Adrenal gland (tissue), 12 donors: ENCODE data around the gene C4B. TPM values are rescaled to one million over a fixed set of nuclear protein-coding genes. Genes with fewer than 3 reads are reported as not detected.
"Not testable (repeated sequence)": the region's sequence is repeated elsewhere in the genome, so short reads cannot be mapped to it uniquely, and the experiment has no call there.

Source experiments
- DNase-seq, 7 donors: peaks; one replicate each; pipeline ENCODE4 v3.0.0-alpha.2; 2019 to 2020
- H3K27ac ChIP-seq, 5 donors: fragments of 200-600 bp; sonication (generic) in 4 of 5; 1 replicate in 3 of 5; 2 replicates in 2 of 5; pipeline versions ENCODE4 v1.5.1 to v1.8.0; 2016 to 2020; ENCODE audit warnings: mild to moderate bottlenecking in 1 of 5
- H3K27me3 ChIP-seq: fragments of 200-600 bp; 2 replicates; pipeline ENCODE4 v1.8.0; 2021
- H3K36me3 ChIP-seq, 2 donors: fragments of 200-600 bp; replicated peaks in 1 of 2; 1 replicate in 1 of 2; 2 replicates in 1 of 2; pipeline versions ENCODE4 v1.5.1 to v1.8.0; 2018 to 2022
- H3K4me1 ChIP-seq, 2 donors: fragments of 200-600 bp; replicated peaks in 1 of 2; 1 replicate in 1 of 2; 2 replicates in 1 of 2; pipeline versions ENCODE4 v1.5.1 to v1.8.0; 2018 to 2021
- H3K4me3 ChIP-seq, 4 donors: fragments of 200-600 bp; sonication (generic) in 3 of 4; one replicate each; pipeline ENCODE4 v1.5.1; 2016 to 2018
- H3K9me3 ChIP-seq, 3 donors: fragments of 200-600 bp; sonication (generic) in 1 of 3; replicated peaks in 1 of 3; 1 replicate in 2 of 3; 2 replicates in 1 of 3; pipeline versions ENCODE4 v1.5.1 to v1.8.0; 2016 to 2021
- CTCF ChIP-seq, 6 experiments: fragments of 450-650 bp in 4 of 6; fragments of 200-600 bp in 2 of 6; sonication (generic) in 1 of 6; IDR thresholded peaks; 1 replicate in 5 of 6; 2 replicates in 1 of 6; pipeline versions ENCODE4 v1.5.1 to v1.8.0; 2016 to 2021; ENCODE audit warnings: antibody characterized with exemption in 6 of 6, mild to moderate bottlenecking in 2 of 6, moderate library complexity in 1 of 6
- POLR2A ChIP-seq, 2 donors: fragments of 450-650 bp; IDR thresholded peaks; one replicate each; pipeline ENCODE4 v1.6.1; 2017; ENCODE audit warnings: antibody characterized with exemption in 2 of 2, mild to moderate bottlenecking in 2 of 2, moderate library complexity in 1 of 2
- WGBS, 4 donors: extraction: QIAGEN DNeasy Blood & Tissue Kit in 2 of 4; methylation state at CpG; one replicate each; pipeline versions ENCODE4 v1.1.5 to v1.1.7; 2013 to 2017; 5-methylcytosine and 5-hydroxymethylcytosine counted together
- intact Hi-C, 2 donors: fragments of 100-400 bp; cut with DNase I; formaldehyde crosslinking; loops; one replicate each; pipeline versions ENCODE4 v1.14.1 to v1.15.0; 2022 to 2023
- polyA plus RNA-seq, 3 donors: library from polyadenylated mRNA; stranded (reverse); fragments of 200-250 nt in 2 of 3; fragments of 350-450 nt in 1 of 3; fragmentation: Illumina TruSeq in 1 of 3; extraction: RNeasy Lipid Tissue Mini Kit (QIAGEN cat#74804) in 1 of 3; gene quantifications; one replicate each; pipeline ENCODE4 v1.2.3, GENCODE V29; 2013 to 2014
- total RNA-seq, 9 donors: library from RNA; depleted of rRNA in 4 of 9; stranded (reverse); fragments of >200 nt in 4 of 9; fragments of 120-200 nt in 1 of 9; fragmentation: NEBNext Ultra II Directional in 1 of 9; extraction: Animal tissue kit (Norgen Biotek cat#: 25700) in 1 of 9; gene quantifications; one replicate each; pipeline versions ENCODE4 v1.1.0 to v1.2.4, GENCODE V29; 2013 to 2023
- donor health status: healthy with polysubstance abuse.
- donor health status: Bipolar disorder and iron deficiency.
- donor health status: DM: yes; HTN: yes; CAD: no.
- donor health status: DM: no; HTN: no; CAD: no.
- donor health status: DM: no; HTN: no; CAD: no.
- donor health status: DM: yes; HTN: yes; CAD: no.

C4B gene
- total and polyA plus RNA-seq, 12 donors, result 236 to 5,092 (median 1,284) TPM

- peak; percentile 69 to 85 (median 76) for DNase-seq
- peak in 4 of 6 experiments; percentile 6 to 29 (median 16) for TF ChIP-seq CTCF (IDR thresholded peaks at IDR 0.05)
- TF ChIP-seq POLR2A (IDR thresholded peaks at IDR 0.05), result no peak
- H3K4me1 ChIP-seq, result peaks cover 24 to 31% of the 10 kb centered on the region in 2 donors
- H3K4me3 ChIP-seq, result peak overlapping the region in 1 of 4 donors; percentile 17
- 21 to 33% (median 26%) methylated on average over 7 to 14 of the region's 14 CpGs for WGBS, 4 donors
- H3K9me3 ChIP-seq, result no peaks in the 10 kb centered on the region
- no peaks in the 10 kb centered on the region for H3K27me3 ChIP-seq
- no peaks in the 10 kb centered on the region for H3K36me3 ChIP-seq
- H3K27ac ChIP-seq, result peak overlapping the region; percentile 65 to 96 (median 93)
- intact Hi-C loops, result no loop called here
These were observed 32.0 kb downstream of the C4B start for GRCh38 chr6:32046450-32047083.

GRCh38 chr6:32047084-32047478, 32.5 kb downstream of the C4B start:
- Histone ChIP-seq H3K27ac (peak overlapping the region; percentile 65 to 96 (median 93)), H3K27me3 (no peaks in the 10 kb centered on the region), H3K4me3 (peak overlapping the region in 1 of 4 donors; percentile 17), H3K4me1 (peaks cover 24 to 31% of the 10 kb centered on the region in 2 donors), H3K36me3 (no peaks in the 10 kb centered on the region), H3K9me3 (no peaks in the 10 kb centered on the region)
- no peak for TF ChIP-seq CTCF (IDR thresholded peaks at IDR 0.05)
- peak in 1 of 2 donors; percentile 61 for TF ChIP-seq POLR2A (IDR thresholded peaks at IDR 0.05)
- intact Hi-C loops, result no loop called here
- 26 to 35% (median 28%) methylated on average over 9 to 11 of the region's 11 CpGs for WGBS, 4 donors
- DNase-seq, result peak; percentile 73 to 92 (median 84)

- 43 to 55% (median 46%) methylated on average over 4 to 6 of the region's 6 CpGs for WGBS, 4 donors
- Histone ChIP-seq H3K4me3 (no peak overlapping the region), H3K4me1 (peaks cover 24 to 31% of the 10 kb centered on the region in 2 donors), H3K9me3 (no peaks in the 10 kb centered on the region), H3K36me3 (no peaks in the 10 kb centered on the region), H3K27ac (peak overlapping the region; percentile 17 to 96 (median 93)), H3K27me3 (no peaks in the 10 kb centered on the region)
- TF ChIP-seq POLR2A (IDR thresholded peaks at IDR 0.05) (no peak), CTCF (IDR thresholded peaks at IDR 0.05) (no peak)
- peak in 2 of 7 donors; percentile 46 to 50 for DNase-seq
- intact Hi-C loops, result no loop called here
These were observed 32.9 kb downstream of the C4B start for GRCh38 chr6:32047539-32047854.

- peaks cover 24 to 31% of the 10 kb centered on the region in 2 donors for H3K4me1 ChIP-seq
- intact Hi-C loops, result no loop called here
- 29 to 44% (median 30%) methylated on average over 17 to 42 of the region's 42 CpGs for WGBS, 4 donors
- H3K27ac ChIP-seq, result peak overlapping the region; percentile 17 to 96 (median 93)
- no peak overlapping the region for H3K4me3 ChIP-seq
- DNase-seq, result peak; percentile 79 to 90 (median 85)
- peak; percentile 78 to 91 (median 90) for TF ChIP-seq CTCF (IDR thresholded peaks at IDR 0.05)
- TF ChIP-seq POLR2A (IDR thresholded peaks at IDR 0.05), result peak in 1 of 2 donors; percentile 23
- H3K9me3 ChIP-seq, result no peaks in the 10 kb centered on the region
- H3K27me3 ChIP-seq, result no peaks in the 10 kb centered on the region
- H3K36me3 ChIP-seq, result no peaks in the 10 kb centered on the region
These were observed 33.5 kb downstream of the C4B start for GRCh38 chr6:32047855-32048766.

- H3K27ac ChIP-seq, result peak overlapping the region in 3 of 5 donors; percentile 26 to 96 (median 95)
- intact Hi-C loops, H3K9me3 ChIP-seq: not testable (repeated sequence)
These were observed 34.6 kb downstream of the C4B start for GRCh38 chr6:32049149-32049548.

GRCh38 chr6:32049736-32050135, 35.1 kb downstream of the C4B start:
- 60 to 69% (median 67%) methylated on average over 1 to 8 of the region's 11 CpGs for WGBS, 4 donors
- Histone ChIP-seq H3K4me1 (peaks cover 24 to 31% of the 10 kb centered on the region in 2 donors), H3K27ac (peak overlapping the region in 2 of 5 donors; percentile 52 to 95)
- H3K27me3 ChIP-seq, H3K36me3 ChIP-seq, H3K4me3 ChIP-seq, H3K9me3 ChIP-seq: not testable (repeated sequence)
- intact Hi-C loops, result loop anchor here in 1 of 2 donors (10.0 kb wide), 1 partner anchor 65 kb away; no protein-coding TSS in a partner anchor
- DNase-seq, result peak in 3 of 7 donors; percentile 37 to 49 (median 43)

More at GRCh38 chr6:32049149-32049548, 34.6 kb downstream of the C4B start:
- H3K4me1 ChIP-seq, result peaks cover 24 to 31% of the 10 kb centered on the region in 2 donors
- DNase-seq, result peak in 2 of 7 donors; percentile 32 to 35
- H3K27me3 ChIP-seq, H3K36me3 ChIP-seq, H3K4me3 ChIP-seq: not testable (repeated sequence)
- 55 to 61% (median 60%) methylated on average over 9 to 21 of the region's 21 CpGs for WGBS, 4 donors
